IMR-90 (cell line): ENCODE results near the gene SFSWAP. TPM values are rescaled to one million over a fixed set of nuclear protein-coding genes. Genes with fewer than 3 reads are reported as not detected.

Source experiments
- ATAC-seq: fragments of 200-7000 bp; cut with Tn5 transposase; 2 replicates; pipeline ENCODE4 v1.9.1; 2020; ENCODE audit warnings: low read depth, mild to moderate bottlenecking, moderate library complexity
- BruUV-seq: library from RNA; stranded (reverse); fragments of 400-500 nt; replicated peaks from 2 replicates; lab custom pipeline; 2021; lab: Mats Ljungman, UMichigan
- CTCF ChIA-PET: fragments of 300-600 bp; formaldehyde crosslinking; extraction: SDS; loops from one replicate; lab custom pipeline; 2021; ENCODE audit warnings: antibody characterized with exemption; lab: Yijun Ruan, JAX
- POLR2A ChIA-PET: fragments of 300-600 bp; sonication (Branson Sonifier 250); formaldehyde crosslinking; loops from one replicate; lab custom pipeline; 2022; ENCODE audit warnings: antibody characterized with exemption; ENCODE audit not compliant: unreplicated experiment; lab: Charles Lee
- DNase-seq: peaks from one replicate; pipeline ENCODE4 v3.0.0; 2013
- H2AFZ ChIP-seq: replicated peaks from 2 replicates; pipeline ENCODE3; 2013; ENCODE audit warnings: low read length, mild to moderate bottlenecking; ENCODE audit not compliant: poor library complexity
- H2AK5ac ChIP-seq: 2 replicates; pipeline ENCODE4 v1.6.1; 2013; ENCODE audit warnings: low read depth, low read length, inconsistent platforms
- H2AK9ac ChIP-seq: replicated peaks from 2 replicates; pipeline ENCODE3; 2013; ENCODE audit warnings: mild to moderate bottlenecking, low read depth, low read length, moderate library complexity; ENCODE audit not compliant: poor library complexity
- H2BK120ac ChIP-seq: 2 replicates; pipeline ENCODE4 v1.6.1; 2013; ENCODE audit warnings: low read depth, low read length, inconsistent platforms
- H2BK15ac ChIP-seq: 3 replicates; pipeline ENCODE4 v1.6.1; 2013; ENCODE audit warnings: low read depth, low read length, inconsistent platforms
- H2BK20ac ChIP-seq: 2 replicates; pipeline ENCODE4 v1.6.1; 2013; ENCODE audit warnings: low read depth, mild to moderate bottlenecking, inconsistent platforms, low read length, moderate library complexity
- H2BK5ac ChIP-seq: 2 replicates; pipeline ENCODE4 v1.6.1; 2013; ENCODE audit warnings: mild to moderate bottlenecking, low read depth, low read length, inconsistent platforms; ENCODE audit not compliant: poor library complexity, severe bottlenecking
- H3K14ac ChIP-seq: replicated peaks from 2 replicates; pipeline ENCODE4 v1.6.1; 2013; ENCODE audit warnings: low read depth, low read length, inconsistent platforms
- H3K18ac ChIP-seq: 2 replicates; pipeline ENCODE4 v1.6.1; 2013; ENCODE audit warnings: low read depth, low read length, control low read depth
- H3K23ac ChIP-seq: 2 replicates; pipeline ENCODE4 v1.6.1; 2013; ENCODE audit warnings: low read depth, low read length, inconsistent platforms
- H3K27ac ChIP-seq: 2 replicates; pipeline ENCODE4 v1.5.1; 2013; ENCODE audit warnings: mild to moderate bottlenecking, control low read depth, low read length; ENCODE audit not compliant: insufficient read depth
- H3K27me3 ChIP-seq: 2 replicates; pipeline ENCODE4 v1.6.1; 2013; ENCODE audit warnings: low read length; ENCODE audit not compliant: control insufficient read depth, insufficient read depth
- H3K36me3 ChIP-seq: 2 replicates; pipeline ENCODE4 v1.6.1; 2013; ENCODE audit warnings: low read length, mixed read lengths; ENCODE audit not compliant: control insufficient read depth, insufficient read depth
- H3K4ac ChIP-seq: 2 replicates; pipeline ENCODE4 v1.6.1; 2013; ENCODE audit warnings: low read depth, low read length, inconsistent platforms
- H3K4me1 ChIP-seq: 2 replicates; pipeline ENCODE4 v1.6.1; 2013; ENCODE audit warnings: low read length, mixed read lengths; ENCODE audit not compliant: control insufficient read depth, insufficient read depth
- H3K4me2 ChIP-seq: 2 replicates; pipeline ENCODE4 v1.6.1; 2013; ENCODE audit warnings: low read depth, mild to moderate bottlenecking, control low read depth, low read length, moderate library complexity
- H3K4me3 ChIP-seq: 2 replicates; pipeline ENCODE4 v1.5.1; 2013; ENCODE audit warnings: low read depth, mild to moderate bottlenecking, control low read depth, low read length, moderate library complexity; ENCODE audit not compliant: insufficient read depth
- H3K56ac ChIP-seq: 2 replicates; pipeline ENCODE4 v1.6.1; 2013; ENCODE audit warnings: low read length, inconsistent platforms; ENCODE audit not compliant: insufficient read depth; ENCODE audit errors: extremely low read depth
- H3K79me1 ChIP-seq, 2 experiments: 2 replicates each; pipeline ENCODE4 v1.6.1; 2013; ENCODE audit warnings: low read length in 2 of 2, inconsistent platforms in 1 of 2, low read depth in 1 of 2
- H3K9ac ChIP-seq: 2 replicates; pipeline ENCODE4 v1.6.1; 2013; ENCODE audit warnings: low read depth, low read length, control low read depth
- H3K9me1 ChIP-seq: 2 replicates; pipeline ENCODE4 v1.6.1; 2013; ENCODE audit warnings: low read length, inconsistent platforms; ENCODE audit not compliant: insufficient read depth
- H3K9me3 ChIP-seq: 2 replicates; pipeline ENCODE4 v1.6.1; 2013; ENCODE audit warnings: low read length; ENCODE audit not compliant: control insufficient read depth, insufficient read depth
- H4K20me1 ChIP-seq: 2 replicates; pipeline ENCODE4 v1.6.1; 2013; ENCODE audit warnings: low read length, inconsistent platforms; ENCODE audit not compliant: insufficient read depth
- H4K5ac ChIP-seq: 2 replicates; pipeline ENCODE4 v1.6.1; 2013; ENCODE audit warnings: mild to moderate bottlenecking, low read depth, low read length, control low read depth
- H4K8ac ChIP-seq, 2 experiments: 2 replicates each; pipeline ENCODE4 v1.6.1; 2013; ENCODE audit warnings: low read depth in 2 of 2, low read length in 2 of 2, control low read depth in 1 of 2, inconsistent platforms in 1 of 2
- H4K91ac ChIP-seq: 2 replicates; pipeline ENCODE4 v1.6.1; 2013; ENCODE audit warnings: low read depth, low read length, inconsistent platforms; ENCODE audit not compliant: insufficient read depth
- BHLHE40 ChIP-seq: fragments of 150-350 bp; IDR thresholded peaks from 2 replicates; pipeline ENCODE4 v1.6.1; 2016; ENCODE audit warnings: mild to moderate bottlenecking, low read depth, low read length
- CEBPB ChIP-seq: IDR thresholded peaks from 2 replicates; pipeline ENCODE4 v1.6.1; 2012; ENCODE audit warnings: low read depth, low read length, improper control_type of control experiment
- CHD1 ChIP-seq: IDR thresholded peaks from 2 replicates; pipeline ENCODE4 v1.6.1; 2012; ENCODE audit warnings: low read depth, low read length, improper control_type of control experiment
- CTCF ChIP-seq: conservative IDR thresholded peaks from 2 replicates; pipeline ENCODE4 v1.5.1; 2012; ENCODE audit warnings: mild to moderate bottlenecking, low read depth, low read length, improper control_type of control experiment
- MXI1 ChIP-seq: IDR thresholded peaks from 2 replicates; pipeline ENCODE4 v1.6.1; 2012; ENCODE audit warnings: low read depth, mild to moderate bottlenecking, low read length, moderate library complexity, borderline replicate concordance
- POLR2A ChIP-seq: IDR thresholded peaks from 2 replicates; pipeline ENCODE4 v1.6.1; 2012; ENCODE audit warnings: mild to moderate bottlenecking, low read depth, low read length
- RFX5 ChIP-seq: IDR thresholded peaks from 2 replicates; pipeline ENCODE4 v1.8.0; 2012; ENCODE audit warnings: low read depth, mild to moderate bottlenecking, low read length, moderate library complexity
- WGBS, 2 experiments: methylation state at CpG; one replicate each; pipeline versions ENCODE4 v1.1.5 to v1.1.7; 2013; ENCODE audit warnings: missing lambda C conversion rate in 2 of 2; ENCODE audit not compliant: insufficient read length in 1 of 2; ENCODE audit errors: extremely low coverage in 2 of 2; 5-methylcytosine and 5-hydroxymethylcytosine counted together
- dilution Hi-C: fragments of 300-500 bp; cut with HindIII; formaldehyde crosslinking; loops from one replicate; pipeline ENCODE4 v1.14.3; 2018; ENCODE audit warnings: low sequenced_read_pairs; ENCODE audit not compliant: unreplicated experiment
- in situ Hi-C: fragments of 300-500 bp; cut with MboI; formaldehyde crosslinking; loops from 3 replicates; pipeline ENCODE4 v1.14.3; 2019; ENCODE audit warnings: low sequenced_read_pairs, inconsistent platforms, mixed read lengths
- intact Hi-C: fragments of 100-400 bp; cut with micrococcal nuclease; formaldehyde crosslinking; loops from 2 replicates; pipeline ENCODE4 v1.10.0; 2022
- polyA plus RNA-seq, 3 experiments: library from polyadenylated mRNA; depleted of rRNA; stranded (reverse); fragments of >200 nt; gene quantifications; 2 replicates each; pipeline ENCODE4 v1.2.3, GENCODE V29; 2012; ENCODE audit warnings: low replicate concordance in 1 of 3
- total RNA-seq: library from RNA; depleted of rRNA; stranded (reverse); fragments of >200 nt; gene quantifications from 2 replicates; pipeline ENCODE4 v1.2.3, GENCODE V29; 2012
- TF ChIP-seq, protein P1 (sequence below): fragments of 150-350 bp; IDR thresholded peaks from 2 replicates; pipeline ENCODE4 v1.6.1; 2016; ENCODE audit warnings: low read depth, mild to moderate bottlenecking, low read length, moderate library complexity, borderline replicate concordance

SFSWAP gene
- total and polyA plus RNA-seq, 2 of the 4 experiments (the other 2 are of a cell fraction) = 19.7 to 22.4 TPM

- CTCF ChIA-PET = no interaction called here
- no peak for ATAC-seq
- TF ChIP-seq CTCF = no peak
- no peak for TF ChIP-seq POLR2A
- TF ChIP-seq MXI1 = no peak
- TF ChIP-seq, protein P1, sequence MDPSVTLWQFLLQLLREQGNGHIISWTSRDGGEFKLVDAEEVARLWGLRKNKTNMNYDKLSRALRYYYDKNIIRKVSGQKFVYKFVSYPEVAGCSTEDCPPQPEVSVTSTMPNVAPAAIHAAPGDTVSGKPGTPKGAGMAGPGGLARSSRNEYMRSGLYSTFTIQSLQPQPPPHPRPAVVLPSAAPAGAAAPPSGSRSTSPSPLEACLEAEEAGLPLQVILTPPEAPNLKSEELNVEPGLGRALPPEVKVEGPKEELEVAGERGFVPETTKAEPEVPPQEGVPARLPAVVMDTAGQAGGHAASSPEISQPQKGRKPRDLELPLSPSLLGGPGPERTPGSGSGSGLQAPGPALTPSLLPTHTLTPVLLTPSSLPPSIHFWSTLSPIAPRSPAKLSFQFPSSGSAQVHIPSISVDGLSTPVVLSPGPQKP = no peak
- TF ChIP-seq RFX5 = no peak
- peak; percentile 51 for TF ChIP-seq CEBPB
- no peak for TF ChIP-seq CHD1
- no peak for TF ChIP-seq BHLHE40
Measured at GRCh38 chr12:131758016-131758739, 47.3 kb downstream of the SFSWAP start.

More at GRCh38 chr12:131758016-131758739, 47.3 kb downstream of the SFSWAP start:
- Histone ChIP-seq H2BK5ac (no peak overlapping the region), H3K9me1 (no peaks in the 10 kb centered on the region), H2BK20ac (no peak overlapping the region), H3K23ac (no peak overlapping the region), H3K18ac (no peak overlapping the region), H2BK120ac (no peak overlapping the region), H2AK9ac (no peak overlapping the region), H2BK15ac (no peak overlapping the region), H3K9ac (no peak overlapping the region), H3K79me1 (peaks cover 3 to 6% of the 10 kb centered on the region in 2 experiments; a peak in 1 of 4 replicates), H2AFZ (no peak overlapping the region), H3K4me3 (no peak overlapping the region), H3K4me1 (no peaks in the 10 kb centered on the region), H3K36me3 (peaks cover 66% of the 10 kb centered on the region), H4K20me1 (no peaks in the 10 kb centered on the region), H3K4ac (no peak overlapping the region), H3K14ac (no peak overlapping the region), H3K27me3 (no peaks in the 10 kb centered on the region), H3K4me2 (no peak overlapping the region), H3K9me3 (no peaks in the 10 kb centered on the region), H4K91ac (no peak overlapping the region), H3K56ac (no peak overlapping the region), H2AK5ac (no peak overlapping the region), H3K27ac (no peak overlapping the region), H4K8ac (no peak overlapping the region), H4K5ac (no peak overlapping the region)
- 100% methylated on average over 3 of the region's 11 CpGs; no CpG with 5 or more reads in 1 of the 2 experiments for WGBS, 2 experiments
- in situ Hi-C loops (no loop called here), intact Hi-C loops (no loop called here), dilution Hi-C loops (no loop called here)
- BruUV-seq = no TSS peak
- POLR2A ChIA-PET = no interaction called here
- DNase-seq = no peak
